SIG-M5 treated with dmso at 0.1 percent for 504 hours (cell line): ENCODE data around the gene CXADR.

Source experiments
- DNase-seq: peaks from one replicate; lab custom pipeline; 2025; ENCODE audit not compliant: unreplicated experiment; lab: John Stamatoyannopoulos, UW

The CXADR gene

DNA sequence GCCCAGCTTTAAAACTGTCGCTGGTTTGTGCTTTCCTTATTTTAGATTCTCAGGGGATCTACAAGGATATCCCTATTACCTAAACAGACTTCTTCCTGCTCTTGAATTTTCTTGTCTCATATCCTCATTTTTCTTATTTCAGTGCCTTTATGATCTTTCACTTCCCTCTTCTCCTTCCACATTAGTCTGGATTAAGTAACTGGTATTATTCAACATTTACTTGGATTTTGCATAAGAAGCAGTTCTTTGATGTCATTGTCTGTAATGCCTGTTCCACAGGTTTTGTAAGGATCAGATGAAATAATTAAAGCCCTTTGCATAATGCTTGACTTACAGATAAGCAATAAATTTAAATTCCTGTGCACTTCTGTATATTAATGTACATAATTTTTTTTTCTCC, 26.5 kb downstream of the CXADR start:
- DNase-seq = peak; percentile 98

DNA sequence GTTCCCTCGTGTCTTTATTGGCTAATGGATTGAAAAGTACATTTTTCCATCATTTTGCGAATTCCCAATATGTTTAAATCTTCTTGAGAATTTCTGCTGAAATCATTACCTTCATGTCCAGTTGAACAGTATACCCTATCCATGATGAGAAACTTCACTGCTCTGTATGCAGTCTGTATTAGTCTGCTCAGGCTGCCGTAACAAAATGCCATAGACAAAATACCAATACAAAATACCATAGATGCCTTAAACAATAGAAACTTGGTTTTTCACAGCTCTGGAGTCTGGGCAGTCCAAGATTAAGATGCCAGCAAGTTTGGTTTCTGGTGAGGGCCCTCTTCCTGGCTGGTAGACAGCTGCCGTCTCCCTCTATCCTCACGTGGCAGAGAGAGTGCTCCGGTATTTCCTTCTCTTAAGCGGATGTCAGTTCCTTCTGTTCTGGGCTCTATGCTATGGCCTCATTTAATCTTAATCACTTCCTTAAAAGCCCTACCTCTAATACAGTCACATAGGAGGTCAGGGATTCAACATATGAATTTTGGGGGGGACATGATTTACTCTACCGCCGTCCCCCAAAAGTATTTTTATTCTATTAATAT, 27.0 kb downstream of the CXADR start:
- peak; percentile 6 for DNase-seq

DNA sequence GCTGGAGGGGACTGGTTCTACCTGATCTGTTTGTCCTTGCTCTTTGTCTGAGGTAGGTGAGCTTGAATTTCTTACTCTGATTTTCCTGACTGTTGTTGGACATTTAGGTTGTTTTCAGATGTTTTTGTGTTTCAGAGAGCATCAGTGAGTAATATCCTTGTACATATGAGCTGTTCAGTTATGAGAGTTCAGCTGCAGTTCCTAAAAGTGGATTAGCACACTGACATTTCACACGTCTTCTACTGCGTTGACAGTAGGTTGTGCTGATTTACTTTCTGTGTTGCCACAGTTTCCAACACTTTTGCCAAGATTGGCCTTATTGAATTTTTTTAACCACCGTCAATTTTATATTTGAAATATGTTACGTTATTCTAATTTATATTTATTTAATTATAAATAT, 27.7 kb downstream of the CXADR start:
- no peak for DNase-seq

DNA sequence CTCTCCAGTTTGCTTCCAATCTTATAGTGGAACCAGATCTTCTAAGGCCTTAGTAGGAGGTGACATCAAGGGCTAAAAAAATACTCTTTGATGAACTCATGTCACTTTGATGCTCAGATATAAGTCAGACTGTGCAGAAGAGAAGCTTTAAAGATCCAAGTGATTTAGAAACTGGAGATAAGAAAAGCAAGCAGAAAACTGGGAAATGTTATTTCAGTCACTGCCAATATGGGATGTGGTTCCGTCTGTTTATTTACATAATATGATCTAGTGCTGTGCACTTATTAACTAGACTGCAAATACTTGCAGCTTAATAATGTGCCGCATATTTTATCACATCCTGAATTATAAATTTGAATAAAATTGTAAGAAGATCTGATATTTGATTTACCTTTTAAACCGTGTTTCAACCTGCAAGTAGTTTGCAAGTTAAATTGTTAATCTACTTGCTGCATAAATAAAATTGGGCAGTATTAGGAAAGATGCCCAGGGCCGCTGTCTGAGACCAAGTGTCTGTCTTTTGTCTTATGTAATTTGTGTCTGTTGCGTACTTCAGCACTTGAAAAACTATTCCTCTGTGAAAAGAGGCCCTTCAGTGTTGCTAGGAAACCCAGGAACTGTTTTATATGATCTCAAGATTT, 29.6 kb downstream of the CXADR start:
- DNase-seq = no peak

DNA sequence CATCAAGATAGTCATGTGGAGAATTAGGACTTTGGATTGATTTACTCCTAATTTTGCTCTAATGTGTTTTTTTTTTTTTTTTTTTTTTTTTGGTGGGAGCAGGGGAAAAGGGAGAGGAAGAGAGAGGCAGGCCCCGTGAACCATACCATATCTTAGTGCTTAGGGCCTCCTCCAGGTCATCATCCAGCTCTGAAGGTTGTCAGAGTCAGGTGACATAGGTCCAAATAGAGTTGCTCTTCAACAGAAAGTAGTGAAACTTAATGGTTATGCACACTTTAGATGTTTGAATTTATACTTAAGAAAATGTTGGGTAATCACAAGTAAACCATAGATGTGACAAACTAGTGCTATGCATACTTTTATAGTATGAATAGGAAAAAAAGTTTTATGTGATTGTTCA, 32.2 kb downstream of the CXADR start:
- no peak for DNase-seq

DNA sequence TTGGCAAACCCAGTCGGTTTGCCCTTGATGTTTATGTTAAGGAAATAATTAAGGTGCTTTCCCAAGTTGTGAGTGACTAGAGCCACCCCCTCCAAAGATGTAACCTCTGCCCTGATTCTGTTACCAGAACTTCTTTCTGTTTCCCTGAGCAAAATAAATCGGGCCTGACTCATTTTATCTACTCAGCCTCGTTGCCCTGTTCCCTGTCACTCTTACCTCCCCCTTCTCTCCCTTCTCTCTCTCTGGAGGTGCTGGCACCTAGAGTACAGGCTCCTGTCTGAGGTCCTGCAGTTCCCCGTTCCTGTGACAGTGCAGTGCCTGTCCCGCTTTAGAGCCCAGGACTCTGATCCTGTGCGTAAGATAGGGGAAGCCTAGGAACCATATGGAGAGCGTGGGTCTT, 35.4 kb downstream of the CXADR start:
- no peak for DNase-seq

DNA sequence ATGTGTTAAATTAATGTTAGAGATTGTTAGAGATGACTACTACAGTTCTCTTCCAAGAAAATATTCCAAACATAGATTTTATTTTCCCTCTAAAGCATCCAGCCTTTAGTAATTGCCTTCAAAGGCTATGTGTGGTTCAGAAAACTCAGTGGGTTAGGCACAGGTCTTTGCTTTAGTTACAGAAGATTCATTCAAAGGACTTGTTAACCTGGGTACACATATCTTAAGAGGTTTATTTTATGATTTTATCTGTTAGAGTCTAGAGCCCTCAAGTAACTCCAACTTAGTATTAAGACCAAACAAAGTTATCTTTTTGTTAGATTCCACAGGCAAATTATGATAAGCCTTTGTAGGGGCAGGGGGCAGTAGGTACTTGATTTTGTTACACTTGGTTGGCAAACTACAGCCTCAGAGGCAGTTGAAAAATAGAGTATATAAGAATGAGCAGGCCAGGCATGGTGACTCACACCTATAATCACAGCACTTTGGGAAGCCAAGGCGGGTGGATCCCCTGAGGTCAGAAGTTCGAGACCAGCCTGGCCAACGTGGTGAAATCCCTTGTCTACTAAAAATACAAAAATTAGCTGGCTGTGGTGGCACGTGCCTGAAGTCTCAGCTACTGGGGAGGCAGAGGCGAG, 37.9 kb downstream of the CXADR start:
- no peak for DNase-seq

DNA sequence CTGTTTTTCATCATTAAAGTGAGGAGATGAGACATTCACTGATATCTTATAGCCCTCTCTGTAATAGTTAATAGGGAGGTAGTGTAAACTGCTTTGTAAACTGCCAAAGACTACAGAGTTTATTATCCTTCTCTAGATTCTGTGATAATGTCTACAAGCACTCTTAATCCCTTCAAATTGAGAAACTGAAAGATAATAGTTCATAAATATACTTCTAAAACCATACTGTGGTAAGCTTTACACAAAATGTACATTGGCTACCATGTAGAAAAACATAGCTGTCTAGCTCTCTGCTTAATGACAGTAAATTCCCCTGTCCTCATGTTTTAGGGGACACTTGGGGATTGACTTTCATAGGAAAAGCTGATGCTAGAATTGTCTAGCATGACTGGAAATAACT, 39.6 kb downstream of the CXADR start:
- DNase-seq = no peak

DNA sequence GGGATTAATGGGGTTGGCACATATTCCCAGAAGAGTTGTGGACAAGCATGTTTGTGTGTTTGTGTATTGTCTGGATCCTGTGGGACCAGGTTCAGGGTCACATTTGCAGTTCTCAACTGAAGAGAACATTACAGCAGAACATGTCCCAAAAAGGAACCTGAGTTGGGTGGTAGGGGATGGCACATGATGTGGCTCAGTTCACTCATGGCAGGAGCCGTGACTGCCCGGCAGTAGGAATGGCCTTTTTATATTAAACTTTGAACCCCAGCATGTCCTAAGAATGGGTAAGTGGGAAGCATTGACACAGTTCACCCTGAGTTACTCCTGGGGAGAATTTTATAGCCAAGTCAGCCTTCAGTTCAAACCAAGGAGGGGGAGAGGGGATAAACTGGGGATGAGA, 41.3 kb downstream of the CXADR start:
- no peak for DNase-seq

DNA sequence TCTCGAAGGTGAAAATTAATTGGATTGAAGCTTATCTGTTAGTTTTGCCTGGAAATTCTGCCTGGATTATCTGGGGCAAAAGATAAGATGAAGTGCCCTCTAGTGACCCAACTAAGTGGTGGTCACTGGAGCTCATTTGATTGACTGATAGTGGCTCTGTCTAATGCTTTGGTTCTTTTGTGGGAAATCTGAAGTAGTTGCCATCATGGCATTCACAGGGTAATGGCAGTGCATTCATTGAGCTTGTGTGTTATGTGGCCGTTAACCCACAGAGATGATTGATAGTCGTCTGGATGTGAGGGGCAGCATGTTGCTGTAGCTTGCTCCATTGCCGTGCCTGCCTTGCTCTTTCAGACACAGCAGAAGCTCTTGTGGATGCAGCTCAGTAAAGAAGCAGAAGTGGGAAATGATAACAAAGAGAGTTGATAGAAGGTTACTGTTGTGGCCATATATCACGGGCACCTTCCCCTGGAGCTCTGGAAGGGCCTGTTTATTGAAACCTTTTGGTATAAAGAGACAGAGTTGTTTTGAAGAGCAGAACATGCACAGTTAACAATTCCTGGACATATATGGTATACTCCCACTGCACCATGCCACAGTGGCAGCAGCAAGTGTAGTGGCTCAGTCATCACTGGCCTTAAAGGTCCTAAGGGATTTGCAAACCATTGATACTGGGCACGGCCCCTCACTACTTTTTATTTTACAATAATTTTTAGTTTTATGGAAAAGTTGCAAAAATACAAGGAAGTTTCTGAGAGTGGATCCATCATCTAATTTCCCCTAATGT, 42.0 kb downstream of the CXADR start:
- DNase-seq = peak; percentile 10

DNA sequence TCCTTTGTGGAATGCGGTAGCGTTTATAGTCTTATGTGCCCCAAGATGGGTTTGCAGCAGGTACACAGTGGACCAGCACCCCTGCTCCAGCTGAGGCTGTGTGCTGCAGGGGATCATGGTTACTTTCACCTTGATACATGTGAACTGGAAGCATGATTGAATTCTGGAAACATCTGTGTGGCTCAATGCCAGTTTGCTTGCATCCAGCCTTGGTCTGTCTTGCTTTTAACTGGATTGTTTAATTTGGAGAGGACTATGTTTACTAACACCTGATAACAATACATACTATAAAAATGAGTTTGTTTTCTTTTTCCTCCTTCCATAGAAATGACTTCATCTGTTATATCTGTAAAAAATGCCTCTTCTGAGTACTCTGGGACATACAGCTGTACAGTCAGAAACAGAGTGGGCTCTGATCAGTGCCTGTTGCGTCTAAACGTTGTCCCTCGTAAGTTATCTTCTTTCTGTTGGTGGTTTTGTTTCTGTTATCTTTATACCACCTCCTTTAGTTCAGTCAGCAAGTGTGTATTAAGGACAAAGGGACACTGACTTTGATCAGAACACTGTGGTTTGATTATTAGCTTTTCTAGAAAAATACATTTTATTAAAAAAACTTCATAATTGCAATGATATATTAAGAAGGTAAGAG, 47.7 kb downstream of the CXADR start:
- DNase-seq = no peak

DNA sequence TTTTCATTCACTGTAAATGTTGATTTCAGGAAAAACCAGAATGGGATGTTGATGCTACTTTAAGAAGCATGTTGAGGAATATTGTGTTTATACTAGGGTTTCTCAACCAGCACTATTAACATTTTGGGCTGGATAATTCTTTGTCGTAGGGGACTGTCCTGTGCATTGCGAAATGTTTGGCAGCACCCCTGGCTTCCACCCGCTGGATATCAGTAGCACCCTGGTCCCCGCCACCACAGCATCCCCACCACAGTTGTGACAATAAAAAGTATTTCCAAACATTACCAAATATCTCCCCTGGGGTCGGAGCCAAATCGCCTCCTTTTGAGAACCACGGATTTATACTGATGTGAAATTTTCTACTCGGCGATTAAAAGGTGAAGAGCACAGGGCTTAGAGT, 57.9 kb downstream of the CXADR start:
- no peak for DNase-seq

DNA sequence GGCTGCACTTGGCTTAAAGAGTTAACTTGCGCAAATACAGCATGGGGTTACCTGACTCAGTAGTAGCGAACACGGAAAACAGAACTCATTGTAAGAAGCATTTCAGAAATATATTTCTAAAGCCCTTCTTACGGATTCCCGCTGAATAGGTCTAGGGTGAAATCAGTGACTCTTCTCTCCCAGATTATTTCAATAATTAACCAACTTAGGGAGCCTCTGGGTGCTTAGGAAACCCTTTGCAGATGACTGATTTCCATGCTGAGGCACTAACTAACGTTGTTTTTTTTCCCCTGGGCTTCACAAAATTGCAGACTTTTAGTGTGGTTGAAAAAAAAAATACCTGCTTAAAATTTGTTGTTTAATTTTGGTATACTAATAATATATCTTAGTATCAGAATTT, 59.6 kb downstream of the CXADR start:
- DNase-seq = no peak

DNA sequence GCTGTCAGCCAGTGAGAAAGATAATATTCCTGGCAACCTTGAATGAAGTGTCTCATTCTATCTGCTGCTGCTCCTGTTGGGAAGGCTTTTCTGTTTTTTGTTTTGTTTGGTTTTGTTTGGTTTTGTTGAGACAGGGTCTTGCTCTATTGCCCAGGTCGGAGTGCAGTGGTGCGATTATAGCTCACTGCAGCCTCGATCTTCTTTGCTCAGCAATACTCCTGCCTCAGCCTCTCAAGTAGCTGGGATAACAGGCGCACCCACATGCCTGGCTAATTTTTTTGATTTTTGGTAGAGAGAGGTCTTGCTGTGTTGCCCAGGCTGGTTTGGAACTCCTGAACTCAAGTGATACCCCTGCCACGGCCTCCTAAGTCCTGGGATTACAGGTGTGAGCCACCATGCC, 62.2 kb downstream of the CXADR start:
- DNase-seq = no peak

DNA sequence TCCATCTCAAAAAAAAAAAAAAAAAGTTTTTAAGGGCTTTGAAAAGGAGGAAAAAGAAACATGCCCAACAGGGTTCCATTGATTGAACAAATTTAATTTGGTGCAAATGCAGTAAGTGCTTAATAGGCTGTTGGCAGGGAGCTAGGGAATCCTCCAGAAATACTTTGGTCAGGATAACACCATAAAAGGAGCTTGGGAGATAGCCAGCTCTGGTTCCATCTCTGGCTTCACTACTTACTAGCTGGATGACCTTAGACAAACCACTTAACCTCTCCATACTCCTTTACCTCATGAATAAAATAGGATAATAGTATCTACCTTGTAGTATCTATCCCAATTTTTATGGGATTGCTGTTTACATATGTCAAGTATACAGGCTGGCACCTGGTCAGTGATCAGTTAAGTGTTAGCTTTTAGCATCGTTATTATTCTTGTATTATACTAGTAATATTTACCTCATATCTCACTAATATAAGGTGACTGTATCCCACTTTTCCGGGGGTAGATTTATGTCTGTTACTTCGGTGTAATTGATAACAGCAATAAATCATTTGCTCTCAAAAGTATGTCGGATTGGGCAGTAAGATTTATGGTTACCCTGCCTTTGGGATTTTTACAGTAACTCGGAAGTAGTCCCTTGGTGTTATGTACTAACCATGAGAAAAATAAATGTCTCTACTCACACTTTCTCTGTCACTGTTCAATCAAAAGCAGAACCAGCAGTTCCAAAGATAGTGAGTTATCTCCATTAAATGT, 63.4 kb downstream of the CXADR start:
- DNase-seq = no peak

DNA sequence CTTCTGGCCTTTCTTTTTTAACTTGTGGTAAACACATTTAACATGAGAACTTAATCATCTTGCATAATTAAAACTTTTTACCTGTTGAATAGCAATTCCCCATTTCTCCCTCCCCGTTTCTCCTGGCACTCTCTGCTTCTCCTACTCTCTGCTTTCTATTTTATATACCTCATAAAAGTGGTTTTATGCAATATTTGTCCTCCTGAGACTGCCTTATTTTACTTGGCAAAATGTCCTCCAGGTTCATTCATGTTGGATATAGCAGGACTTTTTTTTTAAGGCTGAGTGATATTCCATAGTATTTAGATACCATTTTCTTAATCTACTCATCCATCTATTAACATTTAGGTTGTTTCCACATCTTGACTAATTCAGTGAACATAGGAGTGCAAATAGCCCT, 64.9 kb downstream of the CXADR start:
- DNase-seq = no peak

DNA sequence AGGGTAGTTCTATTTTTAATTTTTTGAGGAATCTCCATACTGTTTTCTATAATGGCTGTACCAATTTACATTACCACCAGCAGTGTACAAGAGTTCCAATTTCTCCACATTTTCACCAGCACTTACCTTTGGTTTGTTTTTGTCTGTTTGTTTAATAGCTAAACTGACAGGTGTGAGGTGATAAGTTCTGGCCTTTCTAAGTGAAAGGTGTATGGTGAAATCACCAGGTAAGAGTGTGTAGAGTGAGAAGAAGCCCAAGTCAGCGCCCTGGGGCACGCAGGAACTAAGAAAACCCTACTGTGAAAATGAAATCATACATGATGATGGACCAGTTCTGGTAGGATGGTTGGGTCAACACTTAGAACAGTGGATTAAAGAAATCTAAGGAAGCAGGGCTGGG, 65.3 kb downstream of the CXADR start:
- DNase-seq = no peak

DNA sequence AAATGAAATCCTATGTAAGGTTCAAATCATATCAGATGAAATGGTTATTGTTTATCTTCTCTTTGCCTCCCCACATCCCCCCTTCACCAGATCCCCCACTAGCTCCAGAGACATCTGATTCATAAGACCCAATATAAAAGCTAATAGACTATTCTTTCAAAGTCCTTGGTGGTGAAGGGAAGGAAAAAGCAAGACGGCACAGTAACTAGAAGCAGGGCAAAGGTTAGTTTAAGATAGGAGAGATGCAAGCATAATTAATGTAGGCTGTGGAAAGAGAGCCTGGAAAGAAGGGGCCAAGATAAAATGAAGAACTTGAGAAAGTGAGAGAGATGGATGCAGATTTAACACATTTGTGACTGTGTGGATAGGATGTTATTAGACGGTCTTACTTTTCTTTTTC, 66.0 kb downstream of the CXADR start:
- DNase-seq = no peak

DNA sequence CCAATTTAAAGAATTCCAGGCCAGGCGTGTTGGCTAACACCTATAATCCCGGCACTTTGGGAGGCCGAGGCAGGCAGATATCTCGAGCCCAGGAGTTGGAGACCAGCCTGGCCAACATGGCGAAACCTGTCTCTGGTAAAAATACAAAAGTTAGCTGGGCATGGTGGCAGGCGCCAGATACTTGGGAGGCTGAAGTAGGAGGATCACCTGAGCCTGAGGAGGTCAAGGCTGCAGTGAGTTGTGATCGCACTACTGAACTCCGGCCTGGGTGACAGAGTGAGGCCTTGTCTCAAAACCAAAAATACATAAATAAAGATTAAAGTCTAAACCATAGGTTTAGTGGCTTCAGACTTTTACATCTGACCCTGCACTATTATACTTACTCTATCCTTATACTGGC, 67.5 kb downstream of the CXADR start:
- DNase-seq = no peak

DNA sequence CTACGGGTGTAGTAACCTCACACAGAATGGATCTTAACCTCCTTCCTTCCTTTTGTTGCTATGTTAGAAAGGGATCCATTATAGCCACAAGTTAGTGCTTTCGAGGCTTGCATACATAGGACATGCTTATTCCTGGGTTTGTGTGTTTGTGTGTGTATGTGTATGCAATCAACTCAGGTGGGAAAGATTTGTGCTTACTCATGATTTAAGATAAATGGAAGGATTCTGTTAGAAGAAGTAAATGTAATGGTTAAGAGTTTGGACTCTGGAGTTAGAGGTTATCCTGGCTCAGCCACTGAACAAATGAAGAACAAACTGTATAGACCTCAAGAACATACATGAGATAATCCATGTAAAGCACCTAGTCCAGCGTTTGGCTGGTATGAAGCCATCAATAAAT, 71.1 kb downstream of the CXADR start:
- no peak for DNase-seq
